H1 (cell line): ENCODE measurements around the gene PTPA.

ENCODE experiments used
- ATF3 ChIP-seq: IDR thresholded peaks from 2 replicates; pipeline ENCODE4 v1.6.1; 2011; ENCODE audit warnings: low read depth, mild to moderate bottlenecking, low read length; ENCODE audit not compliant: insufficient read depth
- CHD7 ChIP-seq: fragments of 300-600 bp; sonication (generic); IDR thresholded peaks from 2 replicates; pipeline ENCODE4 v1.7.1; 2012; ENCODE audit warnings: low read length, moderate library complexity, mild to moderate bottlenecking, inconsistent platforms; ENCODE audit not compliant: insufficient replicate concordance
- EZH2 ChIP-seq: fragments of 200-600 bp; sonication (generic); IDR thresholded peaks from 2 replicates; pipeline ENCODE4 v1.7.1; 2012; ENCODE audit warnings: low read depth, mild to moderate bottlenecking, moderate library complexity, low read length, inconsistent platforms; ENCODE audit not compliant: severe bottlenecking
- POLR2AphosphoS5 ChIP-seq: IDR thresholded peaks from 2 replicates; pipeline ENCODE4 v1.6.1; 2011; ENCODE audit warnings: low read depth, low read length
- SUZ12 ChIP-seq: fragments of 200-600 bp; sonication (generic); IDR thresholded peaks from 2 replicates; pipeline ENCODE4 v1.6.1; 2012; ENCODE audit warnings: mild to moderate bottlenecking, inconsistent platforms, low read length, moderate library complexity, mixed read lengths

- TF ChIP-seq ATF3 (no peak), SUZ12 (no peak), POLR2AphosphoS5 (no peak), EZH2 (no peak), CHD7 (no peak)
Observed at GRCh38 chr9:129162497-129163197, 51.4 kb downstream of the PTPA start.
